ENCODE measurements around the gene LRRC28.
"Not testable (repeated sequence)": the region's sequence is repeated elsewhere in the genome, so short reads cannot be mapped to it uniquely, and the experiment has no call there.

Gene LRRC28

GRCh38 chr15:99399061-99399460 lies 147.8 kb downstream of the LRRC28 start:
- no peak for DNase-seq (ENCODE audit: low read depth)

GRCh38 chr15:99399618-99400017 lies 148.3 kb downstream of the LRRC28 start:
- DNase-seq (ENCODE audit: low read depth) = no peak

GRCh38 chr15:99401216-99401615 lies 149.9 kb downstream of the LRRC28 start:
- DNase-seq (ENCODE audit: low read depth) = not testable (repeated sequence)

GRCh38 chr15:99402014-99402729 lies 150.9 kb downstream of the LRRC28 start:
- no peak for DNase-seq (ENCODE audit: low read depth)

- DNase-seq (ENCODE audit: low read depth) = no peak
Measured at GRCh38 chr15:99403597-99403996, 152.3 kb downstream of the LRRC28 start.

- no peak for DNase-seq (ENCODE audit: low read depth)
Measured at GRCh38 chr15:99404454-99404853, 153.2 kb downstream of the LRRC28 start.

- no peak for DNase-seq (ENCODE audit: low read depth)
Measured at GRCh38 chr15:99406120-99406519, 154.8 kb downstream of the LRRC28 start.

GRCh38 chr15:99406716-99407487 lies 155.6 kb downstream of the LRRC28 start:
- DNase-seq (ENCODE audit: low read depth) = no peak

GRCh38 chr15:99407716-99408115 lies 156.4 kb downstream of the LRRC28 start:
- DNase-seq (ENCODE audit: low read depth) = no peak

- DNase-seq (ENCODE audit: low read depth) = no peak
Measured at GRCh38 chr15:99408236-99409096, 157.2 kb downstream of the LRRC28 start.

- no peak for DNase-seq (ENCODE audit: low read depth)
Measured at GRCh38 chr15:99409097-99409473, 157.8 kb downstream of the LRRC28 start.

GRCh38 chr15:99409560-99409959 lies 158.3 kb downstream of the LRRC28 start:
- DNase-seq (ENCODE audit: low read depth) = no peak

- no peak for DNase-seq (ENCODE audit: low read depth)
Measured at GRCh38 chr15:99410477-99410876, 159.2 kb downstream of the LRRC28 start.

- no peak for DNase-seq (ENCODE audit: low read depth)
Measured at GRCh38 chr15:99411234-99411633, 160.0 kb downstream of the LRRC28 start.

GRCh38 chr15:99412082-99412481 lies 160.8 kb downstream of the LRRC28 start:
- DNase-seq (ENCODE audit: low read depth) = no peak

GRCh38 chr15:99412626-99413025 lies 161.3 kb downstream of the LRRC28 start:
- DNase-seq (ENCODE audit: low read depth) = no peak

- no peak for DNase-seq (ENCODE audit: low read depth)
Measured at GRCh38 chr15:99413955-99414754, 162.9 kb downstream of the LRRC28 start.

GRCh38 chr15:99414755-99415731 lies 163.8 kb downstream of the LRRC28 start:
- no peak for DNase-seq (ENCODE audit: low read depth)

GRCh38 chr15:99416191-99417188 lies 165.2 kb downstream of the LRRC28 start:
- no peak for DNase-seq (ENCODE audit: low read depth)

Measured in activated T-helper 1 cell treated with Interleukin-2 at 50 U/mL for 16 hours (primary cell).